ENCODE data around the gene INTS11.
A peak's percentile ranks its signal among the peaks of the same experiment; 100 is the strongest.

INTS11 gene

DNA sequence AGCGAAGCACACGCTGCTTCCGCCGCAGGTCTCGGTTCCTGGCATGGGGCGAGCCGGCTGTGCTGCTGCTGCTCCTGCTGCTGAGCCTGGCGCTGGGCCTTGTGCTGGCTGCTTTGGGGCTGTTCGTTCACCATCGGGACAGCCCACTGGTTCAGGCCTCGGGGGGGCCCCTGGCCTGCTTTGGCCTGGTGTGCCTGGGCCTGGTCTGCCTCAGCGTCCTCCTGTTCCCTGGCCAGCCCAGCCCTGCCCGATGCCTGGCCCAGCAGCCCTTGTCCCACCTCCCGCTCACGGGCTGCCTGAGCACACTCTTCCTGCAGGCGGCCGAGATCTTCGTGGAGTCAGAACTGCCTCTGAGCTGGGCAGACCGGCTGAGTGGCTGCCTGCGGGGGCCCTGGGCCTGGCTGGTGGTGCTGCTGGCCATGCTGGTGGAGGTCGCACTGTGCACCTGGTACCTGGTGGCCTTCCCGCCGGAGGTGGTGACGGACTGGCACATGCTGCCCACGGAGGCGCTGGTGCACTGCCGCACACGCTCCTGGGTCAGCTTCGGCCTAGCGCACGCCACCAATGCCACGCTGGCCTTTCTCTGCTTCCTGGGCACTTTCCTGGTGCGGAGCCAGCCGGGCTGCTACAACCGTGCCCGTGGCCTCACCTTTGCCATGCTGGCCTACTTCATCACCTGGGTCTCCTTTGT is 9.2 kb upstream of the INTS11 start:
- ATAC-seq: no peak

DNA sequence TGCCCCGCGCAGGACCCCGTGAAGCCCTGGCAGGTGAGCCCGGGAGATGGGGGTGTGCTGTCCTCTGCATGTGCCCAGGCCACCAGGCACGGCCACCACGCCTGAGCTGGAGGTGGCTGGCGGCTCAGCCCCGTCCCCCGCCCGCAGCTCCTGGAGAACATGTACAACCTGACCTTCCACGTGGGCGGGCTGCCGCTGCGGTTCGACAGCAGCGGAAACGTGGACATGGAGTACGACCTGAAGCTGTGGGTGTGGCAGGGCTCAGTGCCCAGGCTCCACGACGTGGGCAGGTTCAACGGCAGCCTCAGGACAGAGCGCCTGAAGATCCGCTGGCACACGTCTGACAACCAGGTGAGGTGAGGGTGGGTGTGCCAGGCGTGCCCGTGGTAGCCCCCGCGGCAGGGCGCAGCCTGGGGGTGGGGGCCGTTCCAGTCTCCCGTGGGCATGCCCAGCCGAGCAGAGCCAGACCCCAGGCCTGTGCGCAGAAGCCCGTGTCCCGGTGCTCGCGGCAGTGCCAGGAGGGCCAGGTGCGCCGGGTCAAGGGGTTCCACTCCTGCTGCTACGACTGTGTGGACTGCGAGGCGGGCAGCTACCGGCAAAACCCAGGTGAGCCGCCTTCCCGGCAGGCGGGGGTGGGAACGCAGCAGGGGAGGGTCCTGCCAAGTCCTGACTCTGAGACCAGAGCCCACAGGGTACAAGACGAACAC is 8.5 kb upstream of the INTS11 start:
- no peak for TF ChIP-seq PPARA (CRISPR knock-in tag; IDR thresholded peaks at IDR 0.05; ENCODE audit: borderline replicate concordance)
- TF ChIP-seq ZC3H10 (CRISPR knock-in tag; IDR thresholded peaks at IDR 0.05): no peak
- TF ChIP-seq ISL1 (CRISPR knock-in tag; IDR thresholded peaks at IDR 0.05): no peak
- TF ChIP-seq ESRRG (CRISPR knock-in tag; IDR thresholded peaks at IDR 0.05): no peak
- no peak for TF ChIP-seq CSDC2 (CRISPR knock-in tag; IDR thresholded peaks at IDR 0.05)
- no peak for TF ChIP-seq ZNF8 (CRISPR knock-in tag; IDR thresholded peaks at IDR 0.05)
- TF ChIP-seq, protein P1, sequence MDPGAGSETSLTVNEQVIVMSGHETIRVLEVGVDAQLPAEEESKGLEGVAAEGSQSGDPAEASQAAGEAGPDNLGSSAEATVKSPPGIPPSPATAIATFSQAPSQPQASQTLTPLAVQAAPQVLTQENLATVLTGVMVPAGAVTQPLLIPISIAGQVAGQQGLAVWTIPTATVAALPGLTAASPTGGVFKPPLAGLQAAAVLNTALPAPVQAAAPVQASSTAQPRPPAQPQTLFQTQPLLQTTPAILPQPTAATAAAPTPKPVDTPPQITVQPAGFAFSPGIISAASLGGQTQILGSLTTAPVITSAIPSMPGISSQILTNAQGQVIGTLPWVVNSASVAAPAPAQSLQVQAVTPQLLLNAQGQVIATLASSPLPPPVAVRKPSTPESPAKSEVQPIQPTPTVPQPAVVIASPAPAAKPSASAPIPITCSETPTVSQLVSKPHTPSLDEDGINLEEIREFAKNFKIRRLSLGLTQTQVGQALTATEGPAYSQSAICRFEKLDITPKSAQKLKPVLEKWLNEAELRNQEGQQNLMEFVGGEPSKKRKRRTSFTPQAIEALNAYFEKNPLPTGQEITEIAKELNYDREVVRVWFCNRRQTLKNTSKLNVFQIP (CRISPR knock-in tag; IDR thresholded peaks at IDR 0.05; ENCODE audit: borderline replicate concordance, low read depth): no peak
- TF ChIP-seq, protein P2, sequence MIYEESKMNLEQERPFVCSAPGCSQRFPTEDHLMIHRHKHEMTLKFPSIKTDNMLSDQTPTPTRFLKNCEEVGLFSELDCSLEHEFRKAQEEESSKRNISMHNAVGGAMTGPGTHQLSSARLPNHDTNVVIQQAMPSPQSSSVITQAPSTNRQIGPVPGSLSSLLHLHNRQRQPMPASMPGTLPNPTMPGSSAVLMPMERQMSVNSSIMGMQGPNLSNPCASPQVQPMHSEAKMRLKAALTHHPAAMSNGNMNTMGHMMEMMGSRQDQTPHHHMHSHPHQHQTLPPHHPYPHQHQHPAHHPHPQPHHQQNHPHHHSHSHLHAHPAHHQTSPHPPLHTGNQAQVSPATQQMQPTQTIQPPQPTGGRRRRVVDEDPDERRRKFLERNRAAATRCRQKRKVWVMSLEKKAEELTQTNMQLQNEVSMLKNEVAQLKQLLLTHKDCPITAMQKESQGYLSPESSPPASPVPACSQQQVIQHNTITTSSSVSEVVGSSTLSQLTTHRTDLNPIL (CRISPR knock-in tag; IDR thresholded peaks at IDR 0.05; ENCODE audit: low read depth): no peak
- TF ChIP-seq, protein P3, sequence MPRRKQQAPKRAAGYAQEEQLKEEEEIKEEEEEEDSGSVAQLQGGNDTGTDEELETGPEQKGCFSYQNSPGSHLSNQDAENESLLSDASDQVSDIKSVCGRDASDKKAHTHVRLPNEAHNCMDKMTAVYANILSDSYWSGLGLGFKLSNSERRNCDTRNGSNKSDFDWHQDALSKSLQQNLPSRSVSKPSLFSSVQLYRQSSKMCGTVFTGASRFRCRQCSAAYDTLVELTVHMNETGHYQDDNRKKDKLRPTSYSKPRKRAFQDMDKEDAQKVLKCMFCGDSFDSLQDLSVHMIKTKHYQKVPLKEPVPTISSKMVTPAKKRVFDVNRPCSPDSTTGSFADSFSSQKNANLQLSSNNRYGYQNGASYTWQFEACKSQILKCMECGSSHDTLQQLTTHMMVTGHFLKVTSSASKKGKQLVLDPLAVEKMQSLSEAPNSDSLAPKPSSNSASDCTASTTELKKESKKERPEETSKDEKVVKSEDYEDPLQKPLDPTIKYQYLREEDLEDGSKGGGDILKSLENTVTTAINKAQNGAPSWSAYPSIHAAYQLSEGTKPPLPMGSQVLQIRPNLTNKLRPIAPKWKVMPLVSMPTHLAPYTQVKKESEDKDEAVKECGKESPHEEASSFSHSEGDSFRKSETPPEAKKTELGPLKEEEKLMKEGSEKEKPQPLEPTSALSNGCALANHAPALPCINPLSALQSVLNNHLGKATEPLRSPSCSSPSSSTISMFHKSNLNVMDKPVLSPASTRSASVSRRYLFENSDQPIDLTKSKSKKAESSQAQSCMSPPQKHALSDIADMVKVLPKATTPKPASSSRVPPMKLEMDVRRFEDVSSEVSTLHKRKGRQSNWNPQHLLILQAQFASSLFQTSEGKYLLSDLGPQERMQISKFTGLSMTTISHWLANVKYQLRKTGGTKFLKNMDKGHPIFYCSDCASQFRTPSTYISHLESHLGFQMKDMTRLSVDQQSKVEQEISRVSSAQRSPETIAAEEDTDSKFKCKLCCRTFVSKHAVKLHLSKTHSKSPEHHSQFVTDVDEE (CRISPR knock-in tag; IDR thresholded peaks at IDR 0.05): no peak
- TF ChIP-seq, protein P4, sequence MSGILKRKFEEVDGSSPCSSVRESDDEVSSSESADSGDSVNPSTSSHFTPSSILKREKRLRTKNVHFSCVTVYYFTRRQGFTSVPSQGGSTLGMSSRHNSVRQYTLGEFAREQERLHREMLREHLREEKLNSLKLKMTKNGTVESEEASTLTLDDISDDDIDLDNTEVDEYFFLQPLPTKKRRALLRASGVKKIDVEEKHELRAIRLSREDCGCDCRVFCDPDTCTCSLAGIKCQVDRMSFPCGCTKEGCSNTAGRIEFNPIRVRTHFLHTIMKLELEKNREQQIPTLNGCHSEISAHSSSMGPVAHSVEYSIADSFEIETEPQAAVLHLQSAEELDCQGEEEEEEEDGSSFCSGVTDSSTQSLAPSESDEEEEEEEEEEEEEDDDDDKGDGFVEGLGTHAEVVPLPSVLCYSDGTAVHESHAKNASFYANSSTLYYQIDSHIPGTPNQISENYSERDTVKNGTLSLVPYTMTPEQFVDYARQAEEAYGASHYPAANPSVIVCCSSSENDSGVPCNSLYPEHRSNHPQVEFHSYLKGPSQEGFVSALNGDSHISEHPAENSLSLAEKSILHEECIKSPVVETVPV (CRISPR knock-in tag; IDR thresholded peaks at IDR 0.05): no peak
- ATAC-seq: peak; percentile 1; the same call in 1 of the 3 replicates

More for the DNA sequence above, 9.2 kb upstream of the INTS11 start:
- TF ChIP-seq, protein P1 (CRISPR knock-in tag; IDR thresholded peaks at IDR 0.05; ENCODE audit: borderline replicate concordance, low read depth): no peak
- no peak for TF ChIP-seq BACH2 (CRISPR knock-in tag; IDR thresholded peaks at IDR 0.05; ENCODE audit: borderline replicate concordance)
- no peak for TF ChIP-seq SNAI2 (CRISPR knock-in tag; IDR thresholded peaks at IDR 0.05)
- TF ChIP-seq, protein P5, sequence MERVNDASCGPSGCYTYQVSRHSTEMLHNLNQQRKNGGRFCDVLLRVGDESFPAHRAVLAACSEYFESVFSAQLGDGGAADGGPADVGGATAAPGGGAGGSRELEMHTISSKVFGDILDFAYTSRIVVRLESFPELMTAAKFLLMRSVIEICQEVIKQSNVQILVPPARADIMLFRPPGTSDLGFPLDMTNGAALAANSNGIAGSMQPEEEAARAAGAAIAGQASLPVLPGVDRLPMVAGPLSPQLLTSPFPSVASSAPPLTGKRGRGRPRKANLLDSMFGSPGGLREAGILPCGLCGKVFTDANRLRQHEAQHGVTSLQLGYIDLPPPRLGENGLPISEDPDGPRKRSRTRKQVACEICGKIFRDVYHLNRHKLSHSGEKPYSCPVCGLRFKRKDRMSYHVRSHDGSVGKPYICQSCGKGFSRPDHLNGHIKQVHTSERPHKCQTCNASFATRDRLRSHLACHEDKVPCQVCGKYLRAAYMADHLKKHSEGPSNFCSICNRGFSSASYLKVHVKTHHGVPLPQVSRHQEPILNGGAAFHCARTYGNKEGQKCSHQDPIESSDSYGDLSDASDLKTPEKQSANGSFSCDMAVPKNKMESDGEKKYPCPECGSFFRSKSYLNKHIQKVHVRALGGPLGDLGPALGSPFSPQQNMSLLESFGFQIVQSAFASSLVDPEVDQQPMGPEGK (CRISPR knock-in tag; IDR thresholded peaks at IDR 0.05; ENCODE audit: borderline replicate concordance): no peak
- no peak for TF ChIP-seq TOX (CRISPR knock-in tag; IDR thresholded peaks at IDR 0.05; ENCODE audit: borderline replicate concordance)
- no peak for TF ChIP-seq ZFP30 (CRISPR knock-in tag; IDR thresholded peaks at IDR 0.05)
- no peak for TF ChIP-seq ZC3H10 (CRISPR knock-in tag; IDR thresholded peaks at IDR 0.05)
- TF ChIP-seq ZNF565 (CRISPR knock-in tag; conservative IDR thresholded peaks at IDR 0.05; ENCODE audit: low read depth): no peak
- TF ChIP-seq ZFP3 (CRISPR knock-in tag; IDR thresholded peaks at IDR 0.05): no peak
- no peak for TF ChIP-seq TCF4 (CRISPR knock-in tag; IDR thresholded peaks at IDR 0.05; ENCODE audit: borderline replicate concordance)
- TF ChIP-seq OSR1 (CRISPR knock-in tag; IDR thresholded peaks at IDR 0.05): no peak
